K562 (cell line): ENCODE measurements around the gene SPARC.

Experiments
- NRF1 ChIP-seq, 2 experiments: fragments of 450-650 bp; IDR thresholded peaks in 1 of 2; conservative IDR thresholded peaks in 1 of 2; 2 replicates each; pipeline ENCODE4 v1.6.1; 2014; ENCODE audit warnings: mild to moderate bottlenecking in 2 of 2
- SETDB1 ChIP-seq: IDR thresholded peaks from one replicate; pipeline ENCODE4 v1.6.1; 2012; ENCODE audit warnings: low read length, control low read depth, inconsistent platforms
- TBP ChIP-seq: optimal IDR thresholded peaks from 2 replicates; pipeline ENCODE3; 2011; ENCODE audit warnings: low read depth, low read length, improper control_type of control experiment
- ZNF197 ChIP-seq: fragments of 200-800 bp; sonication (Bioruptor generic); IDR thresholded peaks from 2 replicates; pipeline ENCODE4 v1.6.1; 2016; ENCODE audit warnings: low read depth, missing genetic modification characterization, missing compliant biosample characterization
- TF ChIP-seq, protein P1 (sequence below), 3 experiments: IDR thresholded peaks in 2 of 3; conservative IDR thresholded peaks in 1 of 3; 2 replicates each; pipeline ENCODE4 v1.5.1; 2011 to 2012; ENCODE audit warnings: low read length in 3 of 3, mild to moderate bottlenecking in 3 of 3, control low read depth in 2 of 3, improper control_type of control experiment in 1 of 3, inconsistent platforms in 1 of 3, low read depth in 1 of 3, mixed read lengths in 1 of 3, moderate library complexity in 1 of 3; ENCODE audit not compliant: insufficient read depth in 2 of 3
- TF ChIP-seq, protein P2 (sequence below): fragments of 250-450 bp; sonication (Bioruptor Pico); IDR thresholded peaks from 2 replicates; pipeline ENCODE4 v1.8.0; 2022; ENCODE audit warnings: moderate library complexity, mild to moderate bottlenecking, inconsistent platforms
- TF ChIP-seq, protein P3 (sequence below): fragments of 450-650 bp; IDR thresholded peaks from 2 replicates; pipeline ENCODE4 v1.6.1; 2016; ENCODE audit warnings: low read depth

DNA sequence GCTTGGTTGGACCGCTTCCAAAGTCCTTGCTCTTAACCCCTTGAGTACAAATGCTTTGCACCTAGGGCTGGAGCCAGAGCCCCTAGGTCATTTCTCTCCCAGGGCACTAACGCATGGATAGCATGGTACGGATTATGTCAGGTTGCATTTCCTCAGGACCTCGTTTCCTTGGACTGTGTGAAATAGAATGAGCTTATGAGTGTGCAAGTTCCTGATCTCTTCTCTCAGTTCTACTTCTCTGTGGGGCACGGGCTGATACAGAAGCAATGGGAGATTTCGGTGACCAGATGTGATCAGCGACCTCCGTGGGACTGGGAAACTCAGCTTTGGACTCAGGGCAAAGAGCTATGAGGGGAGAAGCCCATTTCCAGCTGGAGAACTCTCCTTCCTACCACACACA, 14.2 kb downstream of the SPARC start:
- TF ChIP-seq, protein P1, sequence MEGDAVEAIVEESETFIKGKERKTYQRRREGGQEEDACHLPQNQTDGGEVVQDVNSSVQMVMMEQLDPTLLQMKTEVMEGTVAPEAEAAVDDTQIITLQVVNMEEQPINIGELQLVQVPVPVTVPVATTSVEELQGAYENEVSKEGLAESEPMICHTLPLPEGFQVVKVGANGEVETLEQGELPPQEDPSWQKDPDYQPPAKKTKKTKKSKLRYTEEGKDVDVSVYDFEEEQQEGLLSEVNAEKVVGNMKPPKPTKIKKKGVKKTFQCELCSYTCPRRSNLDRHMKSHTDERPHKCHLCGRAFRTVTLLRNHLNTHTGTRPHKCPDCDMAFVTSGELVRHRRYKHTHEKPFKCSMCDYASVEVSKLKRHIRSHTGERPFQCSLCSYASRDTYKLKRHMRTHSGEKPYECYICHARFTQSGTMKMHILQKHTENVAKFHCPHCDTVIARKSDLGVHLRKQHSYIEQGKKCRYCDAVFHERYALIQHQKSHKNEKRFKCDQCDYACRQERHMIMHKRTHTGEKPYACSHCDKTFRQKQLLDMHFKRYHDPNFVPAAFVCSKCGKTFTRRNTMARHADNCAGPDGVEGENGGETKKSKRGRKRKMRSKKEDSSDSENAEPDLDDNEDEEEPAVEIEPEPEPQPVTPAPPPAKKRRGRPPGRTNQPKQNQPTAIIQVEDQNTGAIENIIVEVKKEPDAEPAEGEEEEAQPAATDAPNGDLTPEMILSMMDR (IDR thresholded peaks at IDR 0.05 in 2 of 3, conservative IDR thresholded peaks at IDR 0.05 in 1 of 3; ENCODE audit: insufficient read depth in 2 of 3, low read depth in 1 of 3, low read length in 3 of 3), result no peak
- no peak for TF ChIP-seq TBP
- no peak for TF ChIP-seq NRF1 (conservative IDR thresholded peaks at IDR 0.05 in 1 of 2, IDR thresholded peaks at IDR 0.05 in 1 of 2)
- TF ChIP-seq, protein P2, sequence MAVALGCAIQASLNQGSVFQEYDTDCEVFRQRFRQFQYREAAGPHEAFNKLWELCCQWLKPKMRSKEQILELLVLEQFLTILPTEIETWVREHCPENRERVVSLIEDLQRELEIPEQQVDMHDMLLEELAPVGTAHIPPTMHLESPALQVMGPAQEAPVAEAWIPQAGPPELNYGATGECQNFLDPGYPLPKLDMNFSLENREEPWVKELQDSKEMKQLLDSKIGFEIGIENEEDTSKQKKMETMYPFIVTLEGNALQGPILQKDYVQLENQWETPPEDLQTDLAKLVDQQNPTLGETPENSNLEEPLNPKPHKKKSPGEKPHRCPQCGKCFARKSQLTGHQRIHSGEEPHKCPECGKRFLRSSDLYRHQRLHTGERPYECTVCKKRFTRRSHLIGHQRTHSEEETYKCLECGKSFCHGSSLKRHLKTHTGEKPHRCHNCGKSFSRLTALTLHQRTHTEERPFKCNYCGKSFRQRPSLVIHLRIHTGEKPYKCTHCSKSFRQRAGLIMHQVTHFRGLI (CRISPR knock-in tag), result no peak
- TF ChIP-seq ZNF197 (CRISPR knock-in tag), result no peak
- TF ChIP-seq, protein P3, sequence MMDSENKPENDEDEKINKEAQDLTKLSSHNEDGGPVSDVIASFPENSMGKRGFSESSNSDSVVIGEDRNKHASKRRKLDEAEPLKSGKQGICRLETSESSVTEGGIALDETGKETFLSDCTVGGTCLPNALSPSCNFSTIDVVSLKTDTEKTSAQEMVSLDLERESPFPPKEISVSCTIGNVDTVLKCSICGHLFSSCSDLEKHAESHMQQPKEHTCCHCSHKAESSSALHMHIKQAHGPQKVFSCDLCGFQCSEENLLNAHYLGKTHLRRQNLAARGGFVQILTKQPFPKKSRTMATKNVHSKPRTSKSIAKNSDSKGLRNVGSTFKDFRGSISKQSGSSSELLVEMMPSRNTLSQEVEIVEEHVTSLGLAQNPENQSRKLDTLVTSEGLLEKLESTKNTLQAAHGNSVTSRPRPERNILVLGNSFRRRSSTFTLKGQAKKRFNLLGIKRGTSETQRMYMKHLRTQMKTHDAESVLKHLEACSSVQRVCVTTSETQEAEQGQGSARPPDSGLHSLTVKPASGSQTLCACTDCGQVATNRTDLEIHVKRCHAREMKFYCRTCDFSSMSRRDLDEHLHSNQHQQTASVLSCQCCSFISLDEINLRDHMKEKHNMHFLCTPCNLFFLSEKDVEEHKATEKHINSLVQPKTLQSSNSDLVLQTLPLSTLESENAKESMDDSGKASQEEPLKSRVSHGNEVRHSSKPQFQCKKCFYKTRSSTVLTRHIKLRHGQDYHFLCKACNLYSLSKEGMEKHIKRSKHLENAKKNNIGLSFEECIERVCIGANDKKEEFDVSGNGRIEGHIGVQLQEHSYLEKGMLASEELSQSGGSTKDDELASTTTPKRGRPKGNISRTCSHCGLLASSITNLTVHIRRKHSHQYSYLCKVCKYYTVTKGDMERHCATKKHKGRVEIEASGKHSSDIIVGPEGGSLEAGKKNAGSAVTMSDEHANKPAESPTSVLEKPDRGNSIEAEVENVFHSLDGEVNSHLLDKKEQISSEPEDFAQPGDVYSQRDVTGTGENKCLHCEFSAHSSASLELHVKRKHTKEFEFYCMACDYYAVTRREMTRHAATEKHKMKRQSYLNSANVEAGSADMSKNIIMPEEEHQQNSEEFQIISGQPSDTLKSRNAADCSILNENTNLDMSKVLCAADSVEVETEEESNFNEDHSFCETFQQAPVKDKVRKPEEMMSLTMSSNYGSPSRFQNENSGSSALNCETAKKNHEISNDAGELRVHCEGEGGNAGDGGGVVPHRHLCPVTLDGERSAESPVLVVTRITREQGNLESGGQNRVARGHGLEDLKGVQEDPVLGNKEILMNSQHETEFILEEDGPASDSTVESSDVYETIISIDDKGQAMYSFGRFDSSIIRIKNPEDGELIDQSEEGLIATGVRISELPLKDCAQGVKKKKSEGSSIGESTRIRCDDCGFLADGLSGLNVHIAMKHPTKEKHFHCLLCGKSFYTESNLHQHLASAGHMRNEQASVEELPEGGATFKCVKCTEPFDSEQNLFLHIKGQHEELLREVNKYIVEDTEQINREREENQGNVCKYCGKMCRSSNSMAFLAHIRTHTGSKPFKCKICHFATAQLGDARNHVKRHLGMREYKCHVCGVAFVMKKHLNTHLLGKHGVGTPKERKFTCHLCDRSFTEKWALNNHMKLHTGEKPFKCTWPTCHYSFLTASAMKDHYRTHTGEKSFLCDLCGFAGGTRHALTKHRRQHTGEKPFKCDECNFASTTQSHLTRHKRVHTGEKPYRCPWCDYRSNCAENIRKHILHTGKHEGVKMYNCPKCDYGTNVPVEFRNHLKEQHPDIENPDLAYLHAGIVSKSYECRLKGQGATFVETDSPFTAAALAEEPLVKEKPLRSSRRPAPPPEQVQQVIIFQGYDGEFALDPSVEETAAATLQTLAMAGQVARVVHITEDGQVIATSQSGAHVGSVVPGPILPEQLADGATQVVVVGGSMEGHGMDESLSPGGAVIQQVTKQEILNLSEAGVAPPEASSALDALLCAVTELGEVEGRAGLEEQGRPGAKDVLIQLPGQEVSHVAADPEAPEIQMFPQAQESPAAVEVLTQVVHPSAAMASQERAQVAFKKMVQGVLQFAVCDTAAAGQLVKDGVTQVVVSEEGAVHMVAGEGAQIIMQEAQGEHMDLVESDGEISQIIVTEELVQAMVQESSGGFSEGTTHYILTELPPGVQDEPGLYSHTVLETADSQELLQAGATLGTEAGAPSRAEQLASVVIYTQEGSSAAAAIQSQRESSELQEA, result no peak
- no peak for TF ChIP-seq SETDB1
